ENCODE data around the gene DPF3.

DNA sequence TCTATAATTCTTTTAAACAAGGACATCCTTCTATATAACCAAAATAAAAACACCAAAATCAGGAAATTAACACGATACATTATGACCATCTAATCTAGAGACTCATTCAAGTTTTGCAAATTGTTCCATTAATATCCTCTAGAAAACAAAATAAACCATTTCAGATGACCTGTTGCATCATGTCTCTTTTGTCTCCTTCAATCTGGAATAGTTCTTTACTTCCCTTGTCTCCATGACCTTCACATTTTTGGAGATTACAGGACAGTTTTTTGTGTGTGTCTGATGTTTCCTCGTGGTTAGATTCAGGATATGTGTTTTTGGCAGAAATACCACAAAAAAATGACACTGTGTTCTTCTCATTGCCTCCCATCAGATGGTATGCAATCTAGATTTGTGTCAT lies 19.9 kb upstream of the DPF3 start:
- TF ChIP-seq CTCF (IDR thresholded peaks at IDR 0.05) (no peak), POLR2A (IDR thresholded peaks at IDR 0.05) (no peak), POLR2AphosphoS5 (IDR thresholded peaks at IDR 0.05) (no peak)
